K562 (cell line): ENCODE data around the gene TMEM187. TPM values are rescaled to one million over a fixed set of nuclear protein-coding genes. Genes with fewer than 3 reads are reported as not detected.

ENCODE experiments used
- ATAC-seq: fragments of 200-7000 bp; cut with Tn5 transposase; 3 replicates; pipeline ENCODE4 v1.9.1; 2020; ENCODE audit warnings: moderate library complexity
- BruUV-seq: library from RNA; stranded (reverse); fragments of 400-500 nt; replicated peaks from 2 replicates; lab custom pipeline; 2021; lab: Mats Ljungman, UMichigan
- CTCF ChIA-PET: fragments of 300-600 bp; formaldehyde crosslinking; extraction: SDS; loops from one replicate; lab custom pipeline; 2021; ENCODE audit warnings: low intra/inter-chr PET ratio; lab: Yijun Ruan, JAX
- POLR2A ChIA-PET: fragments of 300-600, 350-650 bp; sonication (Branson Sonifier 250); formaldehyde crosslinking; extraction: SDS; loops from one replicate; lab custom pipeline; 2021; ENCODE audit warnings: antibody characterized with exemption, inconsistent platforms; lab: Yijun Ruan, JAX
- DNase-seq, 4 experiments: peaks; one replicate each; pipeline versions ENCODE4 v3.0.0 to v3.0.0-alpha.2; 2011 to 2018; ENCODE audit warnings: low spot score in 3 of 4, mixed read lengths in 3 of 4; ENCODE audit errors: extremely low read depth in 1 of 4
- FAIRE-seq: peaks from 2 replicates; lab custom pipeline; 2011; peaks lifted over from hg19 to GRCh38; lab: Jason Lieb, UNC
- H2AFZ ChIP-seq: 2 replicates; pipeline ENCODE4 v1.6.0; 2011; ENCODE audit warnings: low read depth, low read length, control low read depth, inconsistent platforms
- H3K27ac ChIP-seq: fragments of 200-600 bp; 3 replicates; pipeline ENCODE4 v1.8.0; 2011; ENCODE audit warnings: low read depth, mild to moderate bottlenecking, control low read depth, inconsistent platforms, low read length, moderate library complexity, mixed read lengths; ENCODE audit errors: extremely low read depth
- H3K27me3 ChIP-seq, 2 experiments: fragments of 300-600 bp in 1 of 2; 2 replicates in 1 of 2; 3 replicates in 1 of 2; pipeline versions ENCODE4 v1.6.0 to v1.8.0; 2011; ENCODE audit warnings: inconsistent platforms in 2 of 2, low read length in 2 of 2, mild to moderate bottlenecking in 1 of 2, mixed read lengths in 1 of 2, moderate library complexity in 1 of 2; ENCODE audit not compliant: control insufficient read depth in 2 of 2, insufficient read depth in 2 of 2
- H3K36me3 ChIP-seq: fragments of 300-600 bp; 3 replicates; pipeline ENCODE4 v1.8.0; 2011; ENCODE audit warnings: mild to moderate bottlenecking, low read length, inconsistent platforms; ENCODE audit not compliant: control insufficient read depth, insufficient read depth
- H3K4me1 ChIP-seq, 2 experiments: fragments of 200-600 bp in 1 of 2; replicated peaks in 1 of 2; 2 replicates in 1 of 2; 3 replicates in 1 of 2; pipeline versions ENCODE4 v1.5.1 to v1.8.0; 2011; ENCODE audit warnings: inconsistent platforms in 2 of 2, low read length in 2 of 2, mild to moderate bottlenecking in 1 of 2, mixed read lengths in 1 of 2, moderate library complexity in 1 of 2; ENCODE audit not compliant: control insufficient read depth in 2 of 2, insufficient read depth in 2 of 2
- H3K4me2 ChIP-seq: 2 replicates; pipeline ENCODE4 v1.6.1; 2011; ENCODE audit warnings: low read length, control low read depth, inconsistent platforms, mixed read lengths; ENCODE audit not compliant: insufficient read depth
- H3K4me3 ChIP-seq: fragments of 200-600 bp; sonication (generic), shearing (Covaris generic); 2 replicates; pipeline ENCODE4 v1.5.1; 2016; ENCODE audit warnings: control low read depth, inconsistent platforms
- H3K79me2 ChIP-seq: fragments of 200-600 bp; 3 replicates; pipeline ENCODE4 v1.8.0; 2011; ENCODE audit warnings: low read length, inconsistent platforms; ENCODE audit not compliant: control insufficient read depth, insufficient read depth
- H3K9ac ChIP-seq, 2 experiments: 2 replicates each; pipeline versions ENCODE4 v1.6.0 to v1.6.1; 2011; ENCODE audit warnings: low read depth in 2 of 2, low read length in 2 of 2, control low read depth in 1 of 2, inconsistent platforms in 1 of 2, mild to moderate bottlenecking in 1 of 2, mixed read lengths in 1 of 2; ENCODE audit not compliant: insufficient read depth in 1 of 2
- H3K9me1 ChIP-seq: one replicate; pipeline ENCODE4 v1.6.0; 2011; ENCODE audit warnings: inconsistent platforms, mild to moderate bottlenecking, low read length, moderate library complexity; ENCODE audit not compliant: control insufficient read depth, insufficient read depth
- H3K9me3 ChIP-seq: replicated peaks from 2 replicates; pipeline ENCODE4 v1.5.1; 2011; ENCODE audit warnings: low read depth, low read length, inconsistent platforms; ENCODE audit not compliant: control insufficient read depth, insufficient read depth
- H4K20me1 ChIP-seq: replicated peaks from 2 replicates; pipeline ENCODE4 v1.6.1; 2011; ENCODE audit warnings: low read length, inconsistent platforms, mixed read lengths; ENCODE audit not compliant: control insufficient read depth, insufficient read depth
- CBX5 ChIP-seq: IDR thresholded peaks from 2 replicates; pipeline ENCODE4 v1.6.1; 2014; ENCODE audit warnings: low read depth, borderline replicate concordance
- ESRRB ChIP-seq: fragments of 250-450 bp; sonication (Bioruptor Pico); IDR thresholded peaks from 2 replicates; pipeline ENCODE4 v1.5.0; 2020; ENCODE audit warnings: mild to moderate bottlenecking, moderate library complexity, borderline replicate concordance
- POLR2G ChIP-seq: fragments of 200-400 bp; formaldehyde crosslinking; IDR thresholded peaks from 2 replicates; pipeline ENCODE4 v1.6.1; 2017; ENCODE audit warnings: low read depth, mild to moderate bottlenecking, antibody characterized with exemption, low read length, moderate library complexity
- SP1 ChIP-seq: sonication (generic); formaldehyde crosslinking; IDR thresholded peaks from 2 replicates; pipeline ENCODE4 v1.8.1; 2022; ENCODE audit warnings: mild to moderate bottlenecking, missing genetic modification reagents
- USF2 ChIP-seq: sonication (generic); formaldehyde crosslinking; IDR thresholded peaks from 2 replicates; pipeline ENCODE4 v1.5.0; 2020; ENCODE audit warnings: missing genetic modification reagents
- WGBS: fragments of 100-300 bp; shearing (Covaris generic); methylation state at CpG from one replicate; pipeline ENCODE4 v1.1.6; 2016; ENCODE audit warnings: low coverage, mixed read lengths; ENCODE audit not compliant: insufficient coverage; ENCODE audit errors: missing lambda C conversion rate; 5-methylcytosine and 5-hydroxymethylcytosine counted together
- in situ Hi-C: fragments of 300-500 bp; cut with MboI; formaldehyde crosslinking; loops from 4 replicates; pipeline ENCODE4 v1.15.0; 2018; ENCODE audit warnings: inconsistent platforms, mixed read lengths
- intact Hi-C: fragments of 100-400 bp; cut with micrococcal nuclease; formaldehyde crosslinking; loops from 2 replicates; pipeline ENCODE4 v1.14.2; 2022
- polyA plus RNA-seq, 8 experiments: library from polyadenylated mRNA; depleted of rRNA in 4 of 8; stranded (reverse) in 5 of 8; unstranded in 3 of 8; fragments of >200 nt; fragmentation: Nextera tagmentation in 2 of 8; fragmentation: Illumina TruSeq in 1 of 8; extraction: Ambion mirVana in 2 of 8; extraction: Trizol in 1 of 8; gene quantifications; 2 replicates each; pipeline versions ENCODE4 v1.2.1 to v1.2.3, GENCODE V29; 2011 to 2014; ENCODE audit warnings: inconsistent platforms in 1 of 8, missing spikeins in 1 of 8
- total RNA-seq, 7 experiments: library from RNA; depleted of rRNA in 6 of 7; stranded (reverse); fragments of >200 nt in 6 of 7; fragmentation: Illumina TruSeq in 2 of 7; extraction: Trizol in 2 of 7; gene quantifications; 2 replicates each; pipeline versions ENCODE4 v1.2.1 to v1.2.3, GENCODE V29; 2011 to 2021; ENCODE audit warnings: low replicate concordance in 1 of 7

Gene TMEM187
- total and polyA plus RNA-seq, 9 of the 15 experiments (the other 6 are each of a cell fraction or from before 2014, with no cell fraction given) = 0.13 to 6.4 (median 1.6) TPM

GRCh38 chrX:154025230-154025629 is 52.7 kb downstream of the TMEM187 start:
- FAIRE-seq (no peak), DNase-seq (no peak), ATAC-seq (no peak)
- peaks cover 16% of the 10 kb centered on the region for H3K79me2 ChIP-seq
- peak overlapping the region in 1 of 2 experiments; percentile 70; a peak in 2 of 4 replicates for H3K9ac ChIP-seq
- H3K9me3 ChIP-seq = no peaks in the 10 kb centered on the region
- no peak overlapping the region for H3K4me2 ChIP-seq
- intact Hi-C loops = no loop called here
- peaks cover 15 to 36% of the 10 kb centered on the region in 2 experiments; a peak in 4 of 5 replicates for H3K4me1 ChIP-seq
- POLR2A ChIA-PET = interaction anchor here (2.7 kb wide), 1 partner anchor 14 kb away, joined by 8 read pairs; no protein-coding TSS in a partner anchor
- CTCF ChIA-PET = no interaction called here
- H2AFZ ChIP-seq = no peak overlapping the region
- no peak overlapping the region for H3K4me3 ChIP-seq
- no peaks in the 10 kb centered on the region for H3K9me1 ChIP-seq
- no peak overlapping the region for H3K27ac ChIP-seq
- WGBS = 86% methylated on average over 8 of the region's 8 CpGs
- no peaks in the 10 kb centered on the region for H3K27me3 ChIP-seq
- peaks cover 51% of the 10 kb centered on the region; the same call in 2 of the 3 replicates for H3K36me3 ChIP-seq
- TF ChIP-seq USF2 (CRISPR knock-in tag) (no peak), ESRRB (no peak), SP1 (CRISPR knock-in tag) (no peak), POLR2G (peak; percentile 27; the same call in 1 of the 2 replicates), CBX5 (no peak)
- TF ChIP-seq, all 486 proteins: peak for 1
- no TSS peak for BruUV-seq
- in situ Hi-C loops = no loop called here
- no peaks in the 10 kb centered on the region for H4K20me1 ChIP-seq
